ENCODE data around the gene ADGRG6. TPM values are rescaled to one million over a fixed set of nuclear protein-coding genes. Genes with fewer than 3 reads are reported as not detected.

The ADGRG6 gene
- total RNA-seq, 1 donor from 2014 or later: 84.4 TPM

GRCh38 chr6:142318714-142319113 lies 16.9 kb downstream of the ADGRG6 start:
- ATAC-seq: peak; percentile 23

GRCh38 chr6:142320366-142320765 lies 18.6 kb downstream of the ADGRG6 start:
- DNase-seq (ENCODE audit: low spot score): no peak
- no peak for ATAC-seq

More at GRCh38 chr6:142318714-142319113, 16.9 kb downstream of the ADGRG6 start:
- no peak for DNase-seq (ENCODE audit: low spot score)

DNA sequence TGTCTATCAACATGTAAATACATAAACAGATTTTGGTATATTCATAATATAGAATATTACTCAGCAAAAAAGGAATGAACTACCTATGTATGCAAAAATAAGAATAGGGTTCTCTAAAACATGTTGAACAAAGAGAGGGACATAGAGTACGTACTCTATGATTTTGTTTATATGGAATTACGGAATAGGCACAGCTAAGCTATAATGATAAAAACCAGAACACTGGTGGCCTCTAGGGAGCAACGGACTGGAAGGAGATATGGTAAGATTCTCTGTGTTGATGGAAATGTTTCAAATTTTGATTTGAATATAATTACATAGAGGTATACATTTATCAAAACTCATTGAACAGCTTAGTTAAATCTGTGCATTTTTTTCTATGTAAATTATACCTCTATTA lies 19.6 kb downstream of the ADGRG6 start:
- DNase-seq (ENCODE audit: low spot score) (no peak), ATAC-seq (no peak)

DNA sequence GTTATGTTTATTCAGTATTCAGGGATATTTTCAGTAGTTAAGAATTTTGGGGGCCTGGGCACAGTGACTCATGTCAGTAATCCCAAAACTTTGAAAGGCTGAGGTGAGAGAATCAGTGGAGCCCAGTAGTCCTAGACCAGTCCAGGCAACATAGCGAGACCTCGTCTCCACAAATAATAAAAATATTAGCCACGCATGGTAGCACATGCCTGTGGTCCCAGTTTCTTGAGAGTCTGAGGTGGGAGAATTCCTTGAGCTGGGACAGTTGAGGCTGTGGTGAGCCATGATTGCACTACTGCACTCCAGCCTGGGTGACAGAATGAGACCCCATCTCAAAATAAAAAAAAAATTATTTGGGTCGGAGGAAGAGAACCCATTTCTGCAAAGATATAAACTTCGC lies 20.3 kb downstream of the ADGRG6 start:
- DNase-seq (ENCODE audit: low spot score) (no peak), ATAC-seq (no peak)

DNA sequence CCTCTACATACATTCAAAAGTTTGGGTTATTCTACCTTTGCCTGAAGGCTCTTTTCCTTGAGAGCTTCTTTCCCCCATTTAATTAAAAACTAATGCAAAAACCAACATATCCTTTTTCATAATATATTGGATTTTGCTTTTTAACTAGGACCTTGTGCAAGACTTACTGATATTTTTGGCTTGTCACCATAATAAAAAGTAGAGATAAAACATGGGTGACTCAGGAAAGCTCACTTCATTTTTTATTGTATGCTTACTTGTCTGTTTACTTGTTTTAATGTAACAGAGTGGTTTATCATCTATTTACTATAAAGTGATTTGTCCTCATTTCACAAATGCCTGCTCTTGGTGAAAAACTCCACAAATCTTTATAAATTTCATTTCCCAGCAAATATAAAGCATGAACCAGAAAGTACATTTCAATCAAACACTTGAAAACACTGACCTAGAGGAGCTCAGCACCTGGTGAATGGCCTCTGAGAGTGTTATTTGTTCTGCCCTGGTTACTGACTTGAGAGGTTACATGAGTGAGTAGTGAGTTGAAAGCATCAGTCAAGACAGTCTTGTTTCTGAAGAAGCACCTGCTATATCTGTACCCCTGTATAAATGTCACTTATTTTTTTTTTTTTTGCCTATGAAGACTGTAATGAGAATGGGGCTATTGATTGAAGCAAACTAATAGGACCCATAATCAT lies 20.8 kb downstream of the ADGRG6 start:
- no peak for DNase-seq (ENCODE audit: low spot score)
- ATAC-seq: peak; percentile 44

- ATAC-seq (no peak), DNase-seq (ENCODE audit: low spot score) (no peak)
Observed at GRCh38 chr6:142323377-142323776, 21.6 kb downstream of the ADGRG6 start.

- ATAC-seq (no peak), DNase-seq (ENCODE audit: low spot score) (no peak)
Observed at GRCh38 chr6:142324111-142324510, 22.3 kb downstream of the ADGRG6 start.

- DNase-seq (ENCODE audit: low spot score): no peak
- no peak for ATAC-seq
Observed at GRCh38 chr6:142325111-142325510, 23.3 kb downstream of the ADGRG6 start.

GRCh38 chr6:142326540-142326939 lies 24.7 kb downstream of the ADGRG6 start:
- no peak for ATAC-seq
- no peak for DNase-seq (ENCODE audit: low spot score)

DNA sequence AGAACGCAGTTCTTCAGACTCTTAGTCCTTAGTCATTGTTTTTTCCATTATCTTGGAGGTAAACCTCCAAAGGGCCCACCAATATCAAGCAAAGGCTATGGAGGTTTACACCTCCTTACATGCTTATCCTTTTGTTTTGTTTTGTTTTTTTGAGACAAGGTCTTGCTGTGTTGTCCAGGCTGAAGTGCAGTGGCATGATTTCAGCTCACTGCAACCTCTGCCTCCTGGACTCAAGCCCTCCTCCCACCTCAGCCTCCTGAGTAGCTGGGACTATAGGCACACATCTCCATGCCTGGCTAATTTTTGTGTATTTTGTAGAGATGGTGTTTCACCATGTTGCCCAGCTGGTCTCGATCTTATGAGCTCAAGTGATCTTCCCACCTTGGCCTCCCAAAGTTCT lies 26.3 kb downstream of the ADGRG6 start:
- no peak for ATAC-seq
- DNase-seq (ENCODE audit: low spot score): no peak

- no peak for ATAC-seq
- DNase-seq (ENCODE audit: low spot score): no peak
Observed at GRCh38 chr6:142329486-142330113, 27.8 kb downstream of the ADGRG6 start.

DNA sequence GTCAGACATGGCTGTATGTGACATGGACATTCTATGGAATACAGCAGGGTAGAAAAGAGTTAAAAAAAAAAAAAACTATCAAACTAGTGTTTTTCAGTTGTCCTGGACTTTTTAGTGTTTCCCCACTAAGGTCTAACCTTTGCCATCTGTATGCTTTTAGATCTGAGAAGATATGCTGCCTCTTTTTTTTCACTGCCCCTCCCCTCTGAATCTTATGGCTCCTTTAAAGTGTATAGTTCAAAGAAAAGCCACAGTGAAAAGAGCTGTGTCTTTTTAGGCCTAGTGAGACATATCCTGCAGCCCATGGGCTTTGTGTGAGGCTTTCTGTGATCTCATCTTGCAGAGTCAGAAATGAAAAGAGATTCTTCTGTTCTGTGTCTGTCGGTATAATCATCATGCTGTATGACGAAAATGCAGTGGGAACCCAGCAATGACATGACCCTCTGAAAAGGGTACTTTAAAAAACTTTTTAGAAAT lies 29.3 kb downstream of the ADGRG6 start:
- peak; percentile 7 for ATAC-seq
- DNase-seq (ENCODE audit: low spot score): no peak

DNA sequence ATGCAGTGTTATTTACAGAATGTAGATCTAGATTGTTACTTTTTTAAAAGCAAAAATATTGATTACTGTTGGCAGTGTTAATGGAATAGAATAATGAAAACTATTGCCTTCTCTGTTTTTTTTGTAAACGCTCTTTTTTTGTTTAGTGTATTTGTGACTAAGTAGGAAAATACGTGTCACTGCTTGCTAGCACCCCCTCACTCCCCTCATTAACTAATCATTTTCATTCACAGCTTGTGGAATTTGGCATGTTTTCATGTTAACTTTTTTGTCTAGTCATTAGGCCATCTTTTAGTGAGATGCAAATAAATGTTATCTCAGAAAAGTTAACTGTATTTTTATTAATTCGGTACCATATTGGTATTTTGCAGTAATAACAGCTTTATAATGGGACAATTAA lies 29.8 kb downstream of the ADGRG6 start:
- no peak for DNase-seq (ENCODE audit: low spot score)
- no peak for ATAC-seq

DNA sequence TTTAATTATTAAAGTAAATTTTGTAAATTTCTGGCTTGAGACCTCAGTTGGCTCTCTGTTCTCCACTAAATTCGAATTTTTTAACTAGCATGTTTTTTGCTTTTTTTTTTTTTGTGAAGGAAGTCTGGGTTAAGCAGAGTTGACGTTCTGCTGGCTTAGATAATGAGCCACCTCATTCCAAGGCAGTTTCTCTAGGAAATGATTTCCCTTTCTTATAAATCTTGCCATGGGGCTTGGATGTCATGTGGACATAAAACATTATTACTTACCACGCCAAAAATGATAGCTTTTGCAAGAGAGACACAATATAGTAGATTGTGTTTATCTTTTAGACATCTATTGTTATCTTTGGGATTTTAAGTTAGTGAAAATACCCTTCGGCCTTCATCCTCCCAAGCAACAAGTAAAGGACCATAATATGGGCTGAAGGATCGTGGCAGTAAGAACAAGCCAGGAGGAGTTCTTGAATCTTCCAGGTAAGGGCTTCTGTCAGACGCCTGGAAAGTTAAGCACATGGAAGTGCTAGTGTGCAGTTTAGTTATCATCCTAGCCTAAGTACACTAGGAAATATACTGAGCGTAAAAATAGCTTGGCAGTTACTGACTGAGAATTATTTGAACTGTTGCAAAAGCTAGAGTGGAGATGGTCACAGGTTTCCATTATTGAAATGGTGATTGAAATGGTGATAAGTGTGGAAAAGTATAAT lies 30.7 kb downstream of the ADGRG6 start:
- ATAC-seq (no peak), DNase-seq (ENCODE audit: low spot score) (no peak)

DNA sequence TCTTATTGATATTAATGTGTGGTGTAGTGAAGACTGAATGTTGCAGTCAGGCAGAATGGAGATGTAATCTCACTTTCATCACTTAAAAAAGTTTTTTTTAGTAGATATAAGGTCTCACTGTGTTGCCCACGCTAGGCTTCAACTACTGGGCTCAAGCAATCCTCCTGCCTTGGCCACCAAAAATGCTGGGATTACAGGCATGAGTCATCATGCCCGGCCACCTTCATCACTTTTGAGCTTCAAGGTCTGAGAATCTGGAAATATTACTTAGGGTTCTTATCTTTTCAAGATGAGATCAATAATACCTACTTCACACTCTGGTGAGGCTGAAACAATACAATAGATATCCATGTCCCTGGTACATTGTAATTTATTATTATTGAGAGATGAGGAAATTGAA lies 31.6 kb downstream of the ADGRG6 start:
- DNase-seq (ENCODE audit: low spot score) (no peak), ATAC-seq (no peak)

DNA sequence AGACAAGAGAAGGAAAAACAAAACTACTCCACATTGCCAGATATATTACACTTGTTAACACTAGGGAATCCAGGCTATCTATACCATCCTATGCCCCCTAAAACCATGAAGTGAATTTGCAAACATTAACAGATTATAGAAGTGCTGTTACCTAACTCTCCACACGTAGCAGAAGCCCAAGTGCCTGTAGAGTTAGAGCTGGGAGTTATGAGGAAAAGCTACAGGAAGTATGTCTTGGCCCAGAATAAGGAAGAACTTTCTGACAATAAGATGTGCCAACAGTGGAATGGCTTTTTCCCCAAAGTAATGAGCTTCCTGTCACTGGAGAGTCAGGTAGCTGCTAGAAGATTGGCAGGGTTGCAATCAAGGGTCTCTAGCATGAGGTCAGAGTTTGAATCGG lies 32.5 kb downstream of the ADGRG6 start:
- no peak for ATAC-seq
- no peak for DNase-seq (ENCODE audit: low spot score)

- ATAC-seq: peak; percentile 64
- peak; percentile 50 for DNase-seq (ENCODE audit: low spot score)
Observed at GRCh38 chr6:142335415-142335814, 33.6 kb downstream of the ADGRG6 start.

DNA sequence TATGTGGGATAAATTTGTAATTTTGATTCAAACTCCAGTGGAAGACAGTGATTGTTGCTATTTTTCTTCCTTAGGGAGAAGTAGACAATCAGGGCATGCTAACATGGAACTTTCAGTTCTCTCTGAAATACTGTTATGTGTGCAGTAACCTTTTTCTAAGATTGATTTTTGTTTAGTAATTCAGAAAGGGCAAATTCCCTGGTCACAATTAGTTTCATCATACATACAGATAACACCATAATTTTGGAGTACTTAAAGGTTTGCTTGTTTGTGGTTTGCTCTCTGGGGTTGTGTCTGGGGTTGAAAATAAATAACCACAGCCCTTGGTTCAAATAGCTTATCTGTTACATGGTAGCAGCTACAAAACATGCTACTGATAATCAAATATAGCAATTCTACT lies 34.4 kb downstream of the ADGRG6 start:
- no peak for DNase-seq (ENCODE audit: low spot score)
- peak; percentile 61 for ATAC-seq

DNA sequence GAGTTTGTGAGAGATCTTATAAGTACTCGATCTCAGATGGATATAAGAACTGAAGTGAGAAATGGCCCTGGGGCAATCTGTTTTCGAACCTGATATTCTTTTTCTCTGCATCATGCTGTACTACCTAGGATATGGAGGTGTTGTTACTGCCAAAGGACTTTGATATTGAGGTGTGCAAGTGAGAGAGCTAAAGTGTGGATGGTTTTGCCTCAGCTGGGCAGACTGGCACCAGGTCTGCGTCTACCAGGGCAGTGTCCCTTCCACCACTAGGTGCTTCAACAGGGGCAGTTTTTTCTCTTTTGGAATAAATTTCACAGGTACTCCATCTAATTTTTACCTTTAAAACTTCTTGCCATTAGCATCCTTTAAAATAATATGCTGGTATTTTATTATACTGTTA lies 35.0 kb downstream of the ADGRG6 start:
- peak; percentile 84 for ATAC-seq
- peak; percentile 59 for DNase-seq (ENCODE audit: low spot score)

DNA sequence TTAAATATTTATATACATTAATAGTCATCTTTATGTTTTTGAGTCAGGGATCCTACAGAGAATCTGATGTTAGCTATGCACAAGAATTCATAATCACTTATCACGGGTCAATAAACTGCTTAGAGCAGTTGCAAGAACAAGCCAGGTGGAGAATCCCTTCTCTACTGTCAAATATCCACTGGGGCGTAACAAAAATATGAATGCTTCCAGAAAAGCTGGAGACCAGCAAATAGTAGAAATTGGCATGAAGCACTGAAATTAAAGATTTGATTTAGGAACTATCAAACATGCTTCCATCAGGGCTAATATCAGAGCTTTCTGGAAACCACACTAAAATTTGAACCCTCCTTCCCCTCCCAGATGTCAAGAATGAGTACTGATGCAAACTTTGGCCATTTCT lies 37.3 kb downstream of the ADGRG6 start:
- no peak for DNase-seq (ENCODE audit: low spot score)
- ATAC-seq: no peak

GRCh38 chr6:142339968-142340658 lies 38.3 kb downstream of the ADGRG6 start:
- ATAC-seq (no peak), DNase-seq (ENCODE audit: low spot score) (no peak)

All from left lobe of liver (tissue), 2 donors.